HG02759 (cell line): ENCODE data around the gene WDR17.

Experiments used
- ATAC-seq: cut with Tn5 transposase; IDR thresholded peaks from one replicate; pipeline ENCODE4 v1.9.1; 2021; ENCODE audit warnings: mild to moderate bottlenecking, moderate library complexity; ENCODE audit not compliant: unreplicated experiment

Gene WDR17

DNA sequence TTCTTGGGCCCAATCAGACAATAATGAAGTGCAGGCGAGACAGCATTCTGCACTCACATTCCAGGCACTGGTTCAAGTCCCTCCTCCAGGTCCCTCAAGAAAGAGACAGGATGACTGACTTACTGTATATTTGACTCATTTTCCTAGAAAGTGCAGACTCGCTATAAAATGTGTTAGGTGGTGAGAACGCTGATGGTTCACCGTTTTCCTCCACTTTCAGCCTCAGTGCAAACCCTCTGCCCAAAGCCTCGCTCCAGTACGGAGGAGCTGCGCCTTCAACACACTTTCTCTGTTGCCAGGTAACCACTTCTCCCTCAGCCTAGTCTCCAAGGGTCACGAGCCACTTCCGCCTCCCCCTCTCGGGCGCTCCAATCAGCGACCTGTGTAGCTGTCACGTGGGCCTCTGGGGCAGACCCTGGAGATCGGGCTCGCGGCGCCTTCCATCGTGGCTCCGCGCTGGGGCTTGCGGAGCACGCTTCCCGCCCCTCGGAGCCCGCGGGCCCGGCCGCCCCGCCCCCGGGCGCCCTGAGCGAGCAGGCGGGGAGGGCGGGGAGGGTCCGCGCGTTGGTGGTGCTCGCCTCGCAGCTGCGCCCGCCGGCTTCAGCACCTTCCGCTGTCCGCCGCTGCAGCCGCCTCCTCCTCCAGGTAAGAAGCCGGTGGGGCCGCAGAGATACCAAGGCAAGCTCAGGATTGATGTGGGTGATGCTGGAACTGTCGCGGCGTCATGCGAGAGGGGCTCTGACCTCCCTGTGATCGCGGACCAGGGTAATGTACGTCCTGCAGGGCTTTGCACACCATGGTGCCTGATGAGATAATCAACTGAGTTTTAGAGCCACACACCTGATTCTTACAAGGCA, at the start of gene WDR17:
TSS of gene WDR17 (plus strand) at position 407 of the 857 bp plus-strand sequence. CDS start 45,740 bp downstream, outside the sequence.
- peak; percentile 100 for ATAC-seq

DNA sequence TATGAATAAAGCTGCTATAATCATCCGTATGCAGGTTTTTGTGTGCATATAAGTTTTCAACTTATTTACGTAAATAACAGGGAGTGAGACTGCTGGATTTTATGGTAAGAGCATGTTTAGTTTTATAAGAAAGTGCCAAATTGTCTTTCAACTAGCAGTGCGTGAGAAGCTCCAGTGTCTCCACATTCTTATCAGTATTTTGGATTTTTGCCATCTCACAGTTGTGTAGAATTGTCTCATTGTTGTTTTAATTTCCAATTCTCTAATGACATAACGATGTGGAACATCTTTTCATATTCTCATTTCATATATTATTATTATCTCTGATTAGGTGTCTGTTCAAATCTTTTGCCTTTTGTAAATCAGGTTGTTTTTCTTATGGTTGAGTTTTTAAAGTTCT, 49.0 kb upstream of the WDR17 start:
- ATAC-seq: no peak

DNA sequence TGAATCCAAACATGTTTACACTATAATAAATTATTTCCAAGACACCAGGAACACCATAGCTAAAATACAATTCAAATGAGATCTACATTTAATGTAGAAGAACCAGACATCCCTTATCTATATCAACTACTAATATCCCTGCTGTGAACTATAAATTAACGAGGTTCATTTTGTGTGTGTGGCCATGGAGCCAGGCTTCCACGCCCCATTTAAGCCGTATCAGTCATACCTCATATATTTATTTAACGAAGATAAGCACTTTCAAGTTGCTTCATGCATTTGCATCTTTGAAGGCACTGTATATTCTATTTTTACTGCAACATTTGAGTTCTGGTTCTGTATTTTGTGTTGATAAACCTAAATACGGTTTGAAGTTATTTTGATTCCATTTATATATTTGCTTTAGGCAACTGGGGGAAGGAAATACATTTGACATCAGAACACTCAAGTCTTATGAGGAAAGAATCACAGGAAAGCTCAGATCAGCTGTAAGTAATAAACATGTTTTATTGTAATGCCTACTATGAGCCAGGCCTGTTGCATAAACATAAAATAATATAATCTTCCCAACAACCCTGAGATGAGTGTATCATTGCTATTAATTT, 45.1 kb upstream of the WDR17 start:
- ATAC-seq: no peak

DNA sequence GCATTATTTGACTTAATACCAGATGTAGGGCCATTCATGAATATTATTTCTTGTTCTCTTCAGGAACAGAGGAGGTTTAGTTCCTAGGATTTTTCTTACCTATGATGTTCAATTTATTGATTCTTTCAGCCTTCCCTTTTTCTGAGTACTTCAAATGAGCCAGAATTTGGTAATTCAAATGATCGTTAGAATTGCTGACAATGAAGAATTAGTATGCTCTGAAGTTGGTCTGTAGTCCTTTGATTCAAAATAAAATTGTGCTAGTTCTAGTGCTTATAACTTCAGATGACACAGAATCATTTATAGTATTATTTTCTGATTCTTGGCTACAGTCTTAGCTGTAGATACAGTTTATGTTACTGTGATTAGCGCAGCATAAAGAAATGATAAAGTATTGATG, 35.2 kb upstream of the WDR17 start:
- no peak for ATAC-seq

DNA sequence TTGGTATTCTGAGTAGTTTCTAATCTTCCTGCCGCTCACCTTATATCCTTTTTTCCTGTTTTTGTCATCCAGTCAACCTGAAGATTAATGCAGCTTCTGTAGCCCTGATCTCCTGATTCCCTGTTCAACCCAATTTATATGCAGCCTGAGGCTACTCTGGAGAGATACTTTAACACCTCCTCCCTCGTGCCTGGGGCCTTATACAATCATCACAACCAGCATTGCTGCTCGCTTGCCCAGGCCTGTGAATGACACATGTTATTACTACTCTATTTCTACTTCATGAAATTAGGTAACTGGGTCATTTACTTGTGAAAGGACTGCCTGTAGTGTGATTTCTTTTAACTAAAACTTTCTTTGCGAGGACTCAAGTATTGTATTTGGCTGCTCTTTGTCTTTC, 33.7 kb upstream of the WDR17 start:
- no peak for ATAC-seq

DNA sequence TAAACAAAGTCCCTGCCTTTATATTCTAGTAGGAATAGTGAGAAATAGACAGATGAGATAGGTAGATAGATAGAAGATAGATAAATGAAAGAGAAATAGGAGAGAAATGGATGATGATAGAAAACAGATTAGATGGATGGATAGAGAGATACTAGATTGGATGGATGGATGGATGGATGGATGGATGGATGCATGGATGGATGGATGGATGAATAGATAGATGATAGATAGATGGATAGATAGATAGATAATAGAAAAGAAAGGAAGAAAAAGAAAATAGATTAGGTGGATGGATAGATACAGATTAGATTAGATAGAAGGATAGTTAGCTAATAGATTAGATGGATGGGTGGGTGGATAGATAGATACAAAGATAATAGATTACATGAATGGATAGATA, 33.2 kb upstream of the WDR17 start:
- ATAC-seq: no peak

DNA sequence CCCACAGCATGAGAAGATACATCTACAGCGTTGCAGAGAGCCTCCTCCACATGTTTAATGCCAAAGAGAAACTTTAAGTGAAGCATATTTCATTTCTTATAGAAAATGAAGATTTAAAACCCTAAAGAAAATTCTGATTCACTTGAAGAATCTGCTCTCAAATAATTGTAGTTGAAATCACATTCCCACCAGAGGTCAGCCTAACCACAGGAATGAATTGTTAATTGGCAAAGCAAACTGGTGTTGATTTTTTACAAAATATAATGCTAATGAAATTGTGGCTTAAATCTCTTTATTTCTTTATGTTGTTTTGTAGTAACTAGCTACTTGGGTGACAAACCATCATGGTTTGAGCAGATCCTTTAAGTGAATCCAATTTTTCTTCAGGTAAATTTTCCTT, 31.1 kb upstream of the WDR17 start:
- ATAC-seq: no peak

DNA sequence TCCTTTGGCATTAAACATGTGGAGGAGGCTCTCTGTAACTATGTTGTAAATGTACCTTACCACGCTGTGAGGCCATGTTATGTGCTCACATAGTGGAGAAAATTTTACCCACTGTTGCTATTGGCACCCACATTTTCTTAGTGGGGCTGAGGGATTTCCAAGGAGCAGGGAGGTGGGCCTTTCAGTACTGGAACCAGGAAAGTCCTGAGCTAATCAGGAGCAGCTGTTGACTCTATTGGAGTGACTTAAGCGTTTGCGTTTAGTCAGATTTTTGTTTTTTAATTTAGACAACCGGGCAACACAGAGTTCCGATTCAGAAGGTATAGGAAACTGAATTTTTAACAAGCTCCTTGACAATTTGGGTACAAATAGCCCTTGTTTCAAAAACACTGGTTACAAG, 30.7 kb upstream of the WDR17 start:
- ATAC-seq: no peak

DNA sequence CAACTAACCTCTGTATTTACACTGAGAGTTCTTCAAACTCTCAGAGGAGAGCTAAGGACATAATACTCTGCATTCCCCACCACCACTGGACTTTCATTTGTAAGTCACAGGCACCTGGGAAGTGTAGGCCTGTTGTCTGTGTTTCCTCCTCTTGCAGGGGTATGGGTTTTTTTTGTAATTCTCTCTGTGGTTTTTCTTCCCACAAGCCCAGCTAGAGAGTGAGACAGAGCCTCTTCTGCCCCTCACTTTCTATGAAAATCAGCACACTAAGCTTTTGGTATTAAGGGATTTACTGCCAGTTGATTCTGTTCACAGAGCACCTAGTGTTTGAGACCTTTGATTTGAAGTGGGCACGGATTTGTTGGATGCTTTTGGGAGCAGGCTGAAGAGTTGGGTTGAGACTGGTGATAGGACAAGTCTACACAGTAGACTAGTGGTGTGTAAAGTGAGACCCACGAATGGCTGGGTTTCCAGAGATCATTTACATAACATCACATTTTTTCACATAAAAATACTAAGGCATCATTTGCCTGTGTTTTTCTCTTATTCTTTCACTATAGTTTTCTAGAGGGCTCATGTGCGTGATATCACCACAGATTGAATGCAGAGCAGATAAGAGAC, 28.9 kb upstream of the WDR17 start:
- ATAC-seq: peak; percentile 77

DNA sequence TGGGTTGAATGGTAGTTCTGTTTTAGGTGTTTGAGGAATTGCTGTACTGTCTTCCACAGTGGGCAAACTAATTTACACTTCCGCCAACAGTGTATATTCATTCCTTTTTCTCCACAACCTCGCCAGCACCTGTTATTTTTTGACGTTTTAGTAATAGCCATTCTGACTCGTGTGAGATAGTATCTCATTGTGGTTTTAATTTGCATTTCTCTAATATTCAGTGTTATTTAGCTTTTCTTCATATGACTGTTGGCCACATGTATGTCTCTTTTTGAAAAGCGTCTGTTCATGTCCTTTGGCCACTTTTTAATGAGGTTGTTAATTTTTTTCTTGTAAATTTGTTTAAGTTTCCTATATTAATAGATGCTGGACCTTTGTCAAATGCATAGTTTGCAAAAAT, 26.9 kb upstream of the WDR17 start:
- no peak for ATAC-seq

DNA sequence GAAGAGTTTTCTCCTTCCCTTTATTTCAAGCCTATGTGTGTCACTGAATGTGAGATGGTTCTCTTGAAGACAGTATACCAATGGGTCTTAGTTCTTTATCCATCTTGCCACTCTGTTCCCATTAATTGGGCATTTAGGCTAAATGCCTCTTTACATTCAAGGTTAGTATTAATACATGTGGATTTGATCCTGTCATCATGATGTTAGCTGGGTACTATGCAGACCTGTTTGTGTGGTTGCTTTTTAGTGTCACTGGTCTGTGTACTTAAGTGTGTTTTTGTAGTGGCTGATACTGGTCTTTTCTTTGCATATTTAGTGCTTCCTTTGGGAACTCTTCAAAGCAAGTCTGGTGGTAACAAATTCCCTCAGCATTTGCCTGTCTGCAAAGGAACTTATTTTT, 23.4 kb upstream of the WDR17 start:
- no peak for ATAC-seq

DNA sequence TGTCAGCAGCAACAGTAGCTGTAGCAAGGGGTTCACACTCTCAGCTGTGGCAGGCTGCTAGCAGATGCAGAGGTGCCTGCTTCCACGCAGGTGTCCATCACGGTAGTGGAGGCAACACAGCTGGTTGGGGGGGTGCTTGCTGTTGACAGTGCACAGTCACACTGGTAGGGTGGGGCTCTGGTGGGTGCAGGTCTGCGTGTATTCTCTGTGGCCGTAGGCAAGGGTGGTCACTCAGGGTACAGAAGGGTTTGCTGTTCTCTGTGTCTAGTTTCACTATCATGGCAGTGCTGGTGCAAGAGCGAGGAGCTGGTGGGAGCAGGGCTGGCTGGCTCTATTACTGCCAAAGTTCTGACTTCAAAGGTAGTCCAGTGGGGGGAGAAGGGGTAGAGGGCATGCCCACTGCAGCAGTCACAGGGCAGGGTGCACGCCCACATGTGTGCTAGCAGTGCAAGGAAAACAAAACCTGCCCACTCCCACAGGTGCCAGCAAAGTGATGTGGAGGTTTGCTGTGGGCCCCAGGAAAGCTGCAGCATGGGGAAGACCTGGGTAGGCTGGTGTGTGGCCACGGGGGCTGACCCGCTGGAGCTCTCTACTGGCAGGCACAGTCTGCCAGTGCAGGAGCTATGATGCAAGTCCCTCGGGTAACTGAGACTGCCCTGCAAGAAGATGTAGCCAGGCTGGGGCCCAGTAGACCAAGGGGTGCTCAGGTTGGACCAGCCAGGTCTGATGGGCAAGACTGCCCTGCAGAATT, 21.6 kb upstream of the WDR17 start:
- ATAC-seq: no peak

DNA sequence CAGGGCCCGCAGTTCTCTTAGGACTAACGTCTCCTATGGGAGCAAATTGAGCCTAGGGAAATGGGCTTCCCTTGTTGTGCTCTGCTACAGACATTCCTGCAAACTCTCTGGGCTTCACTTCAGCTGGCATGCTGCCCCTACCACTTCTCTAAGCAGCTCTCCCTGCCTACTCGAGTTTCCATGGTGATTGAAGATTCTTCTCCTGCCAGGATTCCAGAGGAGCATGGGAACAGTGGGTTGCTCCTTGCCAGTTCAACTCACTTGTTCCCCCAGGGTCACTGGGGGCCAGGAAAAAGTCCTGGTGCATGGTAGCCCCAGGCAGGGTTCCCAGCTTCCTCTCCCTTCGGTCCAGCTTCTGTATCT, 21.1 kb upstream of the WDR17 start:
- no peak for ATAC-seq

DNA sequence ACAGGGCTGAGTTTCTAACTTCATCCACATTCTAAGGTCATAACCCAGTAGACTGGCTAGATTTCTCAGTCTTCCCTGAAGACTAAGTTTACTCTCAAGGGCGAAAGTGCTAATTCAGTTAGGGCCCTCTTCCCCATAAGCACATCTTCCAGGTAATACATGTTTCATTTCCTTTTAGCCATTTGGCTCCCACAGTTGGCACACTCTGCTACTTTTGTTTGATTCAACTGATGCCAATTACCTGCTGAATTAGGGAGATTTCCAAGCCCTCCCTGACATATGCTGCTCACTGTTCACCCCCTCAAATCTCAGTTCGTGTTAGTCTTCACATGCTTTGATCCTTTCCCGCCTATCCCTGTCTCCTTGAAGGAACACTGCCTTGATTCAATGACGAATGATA, 17.0 kb upstream of the WDR17 start:
- no peak for ATAC-seq

DNA sequence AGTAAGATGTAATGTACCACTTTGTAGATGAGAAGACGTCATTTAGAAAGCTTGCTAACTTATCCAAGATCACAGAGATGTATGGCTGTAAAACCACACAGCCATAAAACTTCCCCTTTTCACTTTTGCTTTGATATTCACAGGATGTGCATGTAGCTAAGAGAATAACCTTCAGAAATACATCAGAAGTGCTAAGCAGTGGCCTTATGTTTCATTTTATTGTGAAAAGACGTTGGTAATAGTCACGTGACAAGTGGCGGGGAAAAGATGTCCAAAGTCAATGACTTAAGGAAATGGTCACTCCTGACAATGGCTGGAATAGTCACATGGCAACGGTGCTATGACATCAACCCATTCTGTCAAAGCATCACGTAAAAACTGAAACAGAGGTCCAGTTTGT, 12.9 kb upstream of the WDR17 start:
- peak; percentile 95 for ATAC-seq

DNA sequence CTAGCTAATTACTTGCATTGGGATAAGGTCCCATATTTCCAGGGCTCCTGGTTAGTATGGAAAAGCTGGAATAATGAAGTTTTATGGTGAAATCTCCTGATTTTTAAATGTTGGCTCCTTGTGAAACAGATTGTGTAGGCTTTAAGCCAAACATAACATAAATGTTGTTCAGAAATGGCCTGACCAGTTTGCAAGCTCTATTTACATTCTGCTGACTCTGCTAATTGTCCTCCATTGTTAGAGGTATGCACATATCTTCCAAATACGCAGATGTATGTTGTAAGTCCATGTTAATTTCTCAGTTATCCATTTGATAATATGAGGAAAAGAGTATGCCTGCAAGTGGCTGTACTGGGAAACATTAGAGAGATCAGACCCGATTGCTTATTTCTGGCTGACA, 11.9 kb upstream of the WDR17 start:
- ATAC-seq: no peak

DNA sequence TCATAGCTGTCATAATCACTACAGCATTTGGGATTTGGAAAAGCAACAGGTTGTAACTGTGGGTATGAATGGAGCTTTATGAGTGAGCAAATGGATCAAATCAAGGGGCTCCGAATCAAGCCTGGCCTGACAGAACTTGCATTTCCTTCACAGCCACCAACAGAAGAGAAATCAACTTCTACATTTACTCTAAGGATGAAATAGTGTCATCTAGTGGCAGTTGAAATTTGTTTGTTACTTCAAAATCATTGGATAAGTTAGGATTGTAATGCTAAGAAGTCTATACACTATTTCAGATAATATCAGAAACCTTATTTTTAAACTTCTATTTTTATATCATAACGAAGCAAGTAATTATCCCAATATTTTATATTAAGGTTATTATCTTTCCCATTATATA, 10.7 kb upstream of the WDR17 start:
- no peak for ATAC-seq

DNA sequence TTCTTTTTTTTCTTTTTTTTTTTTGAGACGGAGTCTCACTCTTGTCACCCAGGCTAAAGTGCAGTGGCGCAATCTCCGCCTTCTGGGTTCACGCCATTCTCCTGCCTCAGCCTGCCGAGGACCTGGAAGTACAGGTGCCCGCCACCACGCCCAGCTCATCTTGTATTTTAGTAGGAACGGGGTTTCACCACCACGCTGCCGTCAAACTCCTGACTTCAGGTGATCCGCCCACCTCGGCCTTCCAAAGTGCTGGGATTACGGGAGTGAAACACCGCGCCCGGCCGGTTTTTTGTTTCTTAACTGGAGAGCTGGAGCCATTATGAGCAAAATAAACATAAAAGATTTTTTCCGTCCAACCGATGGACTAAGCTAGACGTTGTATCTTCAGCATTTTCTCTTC, 1.9 kb upstream of the WDR17 start:
- ATAC-seq: no peak

DNA sequence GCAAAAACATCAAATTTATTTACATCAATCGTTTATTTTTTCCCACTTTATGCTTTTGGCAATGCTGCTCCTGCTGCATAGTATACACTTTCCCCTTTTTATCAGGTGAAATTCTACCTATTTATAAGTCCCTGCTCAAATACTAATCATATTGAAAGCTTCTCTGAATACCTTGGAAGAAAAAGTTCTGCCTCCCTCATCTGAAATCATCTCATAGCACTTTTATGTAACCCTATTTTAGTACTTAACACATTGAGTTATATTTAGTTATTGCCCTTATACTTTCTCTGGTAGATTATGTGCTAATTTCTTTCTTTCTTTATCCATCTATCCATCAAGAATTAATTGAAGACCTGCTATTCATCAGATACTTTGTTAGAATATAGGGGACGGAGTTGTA, 1.1 kb upstream of the WDR17 start:
- no peak for ATAC-seq

DNA sequence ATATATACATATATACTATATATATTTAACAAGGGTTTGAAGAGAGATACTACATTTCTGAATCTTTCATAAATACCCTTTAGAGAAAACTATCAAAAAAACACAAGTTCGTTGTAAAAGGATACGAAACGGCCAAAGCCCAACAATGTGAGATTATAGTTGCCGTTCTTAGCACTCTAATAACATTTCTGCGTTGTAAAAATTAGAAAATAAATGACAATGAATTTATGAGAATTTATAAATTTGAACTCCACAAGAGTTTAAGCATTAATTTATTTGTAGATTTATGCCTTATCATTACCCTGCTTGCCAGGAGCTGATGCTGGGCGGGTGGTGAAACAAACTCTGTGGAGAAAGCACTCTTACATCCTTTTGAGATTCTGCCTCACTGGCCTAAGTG, 1.1 kb downstream of the WDR17 start:
- no peak for ATAC-seq

DNA sequence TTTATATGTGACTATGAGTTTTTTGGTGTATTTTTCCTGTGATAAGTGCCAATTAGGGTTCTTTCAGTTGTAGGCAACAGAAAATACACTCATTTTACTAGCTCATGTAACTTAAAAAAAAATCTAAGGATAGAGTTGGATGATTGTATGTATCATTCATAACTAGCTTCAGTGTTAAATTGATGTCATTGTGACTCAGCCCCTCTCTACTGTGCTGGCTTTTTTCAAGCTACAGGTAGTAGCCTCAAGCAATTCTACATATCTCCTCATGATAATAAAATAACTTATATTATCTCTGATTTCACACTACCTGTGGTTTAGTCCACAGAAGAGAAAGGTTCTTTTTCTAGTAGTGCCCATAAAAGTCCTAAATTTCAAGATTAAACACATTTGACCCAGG, 11.9 kb downstream of the WDR17 start:
- no peak for ATAC-seq

DNA sequence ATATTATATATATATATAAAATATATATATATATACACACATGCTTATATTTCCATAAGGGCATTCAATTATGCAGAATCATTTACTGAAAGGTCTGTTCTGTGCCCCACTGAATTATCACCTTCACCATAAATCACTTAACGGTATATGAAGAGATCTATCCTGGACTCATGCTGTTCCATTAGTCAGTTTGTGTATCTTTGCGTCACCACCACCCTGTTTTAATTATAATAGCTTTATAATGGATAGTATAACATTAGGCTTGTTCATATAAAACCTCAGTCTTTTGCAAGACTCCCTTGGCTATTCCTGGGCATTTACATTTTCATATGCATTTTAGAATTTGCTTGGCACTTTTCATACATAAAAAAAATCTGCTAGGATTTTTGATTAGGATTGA, 19.1 kb downstream of the WDR17 start:
- no peak for ATAC-seq
